H9 (cell line): ENCODE measurements around the gene NCBP2L. TPM values are rescaled to one million over a fixed set of nuclear protein-coding genes. Genes with fewer than 3 reads are reported as not detected.
A peak's percentile ranks its signal among the peaks of the same experiment; 100 is the strongest.

Experiments used
- DNase-seq: peaks from one replicate; pipeline ENCODE4 v3.0.0-alpha.2; 2017
- H2AFZ ChIP-seq: one replicate; pipeline ENCODE4 v1.6.1; 2013; ENCODE audit warnings: mild to moderate bottlenecking, low read length, control low read depth, moderate library complexity
- H2AK5ac ChIP-seq: 2 replicates; pipeline ENCODE4 v1.6.1; 2013; ENCODE audit warnings: low read length, control low read depth, mixed read lengths; ENCODE audit not compliant: insufficient read length
- H2BK120ac ChIP-seq: one replicate; pipeline ENCODE4 v1.6.1; 2013; ENCODE audit warnings: low read depth, mild to moderate bottlenecking, low read length, control low read depth, inconsistent platforms; ENCODE audit not compliant: poor library complexity, severe bottlenecking
- H2BK12ac ChIP-seq: 2 replicates; pipeline ENCODE4 v1.6.1; 2013; ENCODE audit warnings: low read length, control low read depth, mixed read lengths, low read depth; ENCODE audit not compliant: insufficient read length
- H2BK15ac ChIP-seq: 2 replicates; pipeline ENCODE4 v1.6.1; 2013; ENCODE audit warnings: low read depth, low read length, control low read depth
- H2BK20ac ChIP-seq: one replicate; pipeline ENCODE4 v1.6.1; 2013; ENCODE audit warnings: low read depth, mild to moderate bottlenecking, low read length, control low read depth, inconsistent platforms; ENCODE audit not compliant: poor library complexity, severe bottlenecking
- H2BK5ac ChIP-seq: 2 replicates; pipeline ENCODE4 v1.6.1; 2013; ENCODE audit warnings: low read length, control low read depth, mixed read lengths; ENCODE audit not compliant: insufficient read length
- H3K14ac ChIP-seq: 2 replicates; pipeline ENCODE4 v1.6.1; 2013; ENCODE audit warnings: low read length, control low read depth; ENCODE audit not compliant: insufficient read depth
- H3K18ac ChIP-seq: 2 replicates; pipeline ENCODE4 v1.6.1; 2013; ENCODE audit warnings: low read depth, mild to moderate bottlenecking, mixed read lengths, low read length, control low read depth; ENCODE audit not compliant: insufficient read length
- H3K23ac ChIP-seq: 2 replicates; pipeline ENCODE4 v1.6.1; 2013; ENCODE audit warnings: low read length, control low read depth, mixed read lengths, low read depth; ENCODE audit not compliant: insufficient read length
- H3K23me2 ChIP-seq: 2 replicates; pipeline ENCODE4 v1.6.1; 2013; ENCODE audit warnings: low read depth, mild to moderate bottlenecking, mixed read lengths, low read length, control low read depth; ENCODE audit not compliant: insufficient read length, poor library complexity, severe bottlenecking
- H3K27ac ChIP-seq: 2 replicates; pipeline ENCODE4 v1.5.1; 2013; ENCODE audit warnings: low read length, control low read depth, mixed read lengths, low read depth; ENCODE audit not compliant: insufficient read length
- H3K27me3 ChIP-seq: 2 replicates; pipeline ENCODE4 v1.6.1; 2013; ENCODE audit warnings: low read length, control low read depth, inconsistent platforms; ENCODE audit not compliant: insufficient read depth
- H3K4ac ChIP-seq: 2 replicates; pipeline ENCODE4 v1.6.1; 2013; ENCODE audit warnings: low read depth, mild to moderate bottlenecking, control low read depth, inconsistent platforms, low read length, moderate library complexity
- H3K4me1 ChIP-seq: 2 replicates; pipeline ENCODE4 v1.6.1; 2013; ENCODE audit warnings: low read length, control low read depth, inconsistent platforms; ENCODE audit not compliant: insufficient read depth
- H3K4me2 ChIP-seq: 2 replicates; pipeline ENCODE4 v1.6.1; 2013; ENCODE audit warnings: low read length, control low read depth, mixed read lengths; ENCODE audit not compliant: insufficient read length, insufficient read depth
- H3K56ac ChIP-seq: 2 replicates; pipeline ENCODE4 v1.6.1; 2013; ENCODE audit warnings: low read depth, mild to moderate bottlenecking, mixed read lengths, low read length, control low read depth; ENCODE audit not compliant: insufficient read length
- H3K79me1 ChIP-seq: 2 replicates; pipeline ENCODE4 v1.6.1; 2013; ENCODE audit warnings: low read depth, mild to moderate bottlenecking, moderate library complexity, low read length, control low read depth, inconsistent platforms; ENCODE audit not compliant: insufficient read depth, poor library complexity, severe bottlenecking
- H3K79me2 ChIP-seq: 2 replicates; pipeline ENCODE4 v1.6.1; 2013; ENCODE audit warnings: low read length, control low read depth, inconsistent platforms; ENCODE audit not compliant: insufficient read depth
- H3K9ac ChIP-seq: 2 replicates; pipeline ENCODE4 v1.6.1; 2013; ENCODE audit warnings: low read length, control low read depth, mixed read lengths; ENCODE audit not compliant: insufficient read length; ENCODE audit errors: extremely low read depth
- H3K9me3 ChIP-seq: one replicate; pipeline ENCODE4 v1.6.1; 2013; ENCODE audit warnings: low read depth, low read length, inconsistent platforms; ENCODE audit not compliant: control insufficient read depth
- H3T11ph ChIP-seq: one replicate; pipeline ENCODE4 v1.6.1; 2013; ENCODE audit warnings: mild to moderate bottlenecking, low read length, control low read depth, inconsistent platforms
- H4K20me1 ChIP-seq: one replicate; pipeline ENCODE4 v1.6.1; 2013; ENCODE audit not compliant: control insufficient read depth, insufficient read length, insufficient read depth
- H4K5ac ChIP-seq: 2 replicates; pipeline ENCODE4 v1.6.1; 2013; ENCODE audit warnings: low read depth, mild to moderate bottlenecking, mixed read lengths, low read length, control low read depth; ENCODE audit not compliant: insufficient read length
- H4K8ac ChIP-seq: replicated peaks from 2 replicates; pipeline ENCODE4 v1.6.1; 2013; ENCODE audit warnings: low read length, control low read depth, mixed read lengths, low read depth; ENCODE audit not compliant: insufficient read length
- H4K91ac ChIP-seq: 2 replicates; pipeline ENCODE4 v1.6.1; 2013; ENCODE audit warnings: low read depth, mild to moderate bottlenecking, moderate library complexity, mixed read lengths, low read length, control low read depth; ENCODE audit not compliant: insufficient read length
- H3K27ac Mint-ChIP-seq, 3 experiments: 2 replicates in 2 of 3; 3 replicates in 1 of 3; pipeline ENCODE4 v1.8.0; 2020 to 2021; ENCODE audit warnings: mixed read lengths in 3 of 3, mild to moderate bottlenecking in 1 of 3, moderate library complexity in 1 of 3
- H3K27me3 Mint-ChIP-seq: 2 replicates; pipeline ENCODE4 v1.8.0; 2021; ENCODE audit warnings: low read depth, mild to moderate bottlenecking, moderate library complexity, mixed read lengths
- H3K36me3 Mint-ChIP-seq, 3 experiments: 2 replicates in 2 of 3; 3 replicates in 1 of 3; pipeline ENCODE4 v1.8.0; 2020 to 2021; ENCODE audit warnings: low read depth in 3 of 3, mixed read lengths in 3 of 3; ENCODE audit not compliant: insufficient read depth in 1 of 3
- H3K4me1 Mint-ChIP-seq, 2 experiments: 2 replicates each; pipeline ENCODE4 v1.8.0; 2020; ENCODE audit warnings: mixed read lengths in 2 of 2
- H3K4me3 Mint-ChIP-seq, 2 experiments: 2 replicates in 1 of 2; 3 replicates in 1 of 2; pipeline ENCODE4 v1.8.0; 2020 to 2021; ENCODE audit warnings: mild to moderate bottlenecking in 2 of 2, mixed read lengths in 2 of 2, moderate library complexity in 1 of 2
- H3K9me3 Mint-ChIP-seq, 2 experiments: 2 replicates in 1 of 2; 3 replicates in 1 of 2; pipeline ENCODE4 v1.8.0; 2020; ENCODE audit warnings: mild to moderate bottlenecking in 2 of 2, mixed read lengths in 2 of 2, moderate library complexity in 1 of 2
- WGBS: extraction: QIAGEN DNeasy Blood & Tissue Kit; methylation state at CpG from one replicate; pipeline ENCODE4 v1.1.7; 2013; ENCODE audit warnings: missing lambda C conversion rate, low lambda C conversion rate, mixed read lengths; ENCODE audit not compliant: insufficient read length; ENCODE audit errors: extremely low coverage; 5-methylcytosine and 5-hydroxymethylcytosine counted together
- total RNA-seq: library from RNA; stranded (reverse); gene quantifications from 2 replicates; pipeline ENCODE4 v1.2.1, GENCODE V29; 2021
- TF ChIP-seq, protein P1 (sequence below): fragments of 200-600 bp; sonication (generic); conservative IDR thresholded peaks from 3 replicates; pipeline ENCODE4 v1.8.0; 2021; ENCODE audit warnings: antibody characterized with exemption, mild to moderate bottlenecking

NCBP2L gene
- total RNA-seq, 1 experiment from 2014 or later: not detected

GRCh38 chrX:107775000-107775733, 2.4 kb upstream of the NCBP2L start:
- peaks cover 0 to 29% of the 10 kb centered on the region in 2 experiments; a peak in 2 of 5 replicates for H3K9me3 Mint-ChIP-seq
- TF ChIP-seq, protein P1, sequence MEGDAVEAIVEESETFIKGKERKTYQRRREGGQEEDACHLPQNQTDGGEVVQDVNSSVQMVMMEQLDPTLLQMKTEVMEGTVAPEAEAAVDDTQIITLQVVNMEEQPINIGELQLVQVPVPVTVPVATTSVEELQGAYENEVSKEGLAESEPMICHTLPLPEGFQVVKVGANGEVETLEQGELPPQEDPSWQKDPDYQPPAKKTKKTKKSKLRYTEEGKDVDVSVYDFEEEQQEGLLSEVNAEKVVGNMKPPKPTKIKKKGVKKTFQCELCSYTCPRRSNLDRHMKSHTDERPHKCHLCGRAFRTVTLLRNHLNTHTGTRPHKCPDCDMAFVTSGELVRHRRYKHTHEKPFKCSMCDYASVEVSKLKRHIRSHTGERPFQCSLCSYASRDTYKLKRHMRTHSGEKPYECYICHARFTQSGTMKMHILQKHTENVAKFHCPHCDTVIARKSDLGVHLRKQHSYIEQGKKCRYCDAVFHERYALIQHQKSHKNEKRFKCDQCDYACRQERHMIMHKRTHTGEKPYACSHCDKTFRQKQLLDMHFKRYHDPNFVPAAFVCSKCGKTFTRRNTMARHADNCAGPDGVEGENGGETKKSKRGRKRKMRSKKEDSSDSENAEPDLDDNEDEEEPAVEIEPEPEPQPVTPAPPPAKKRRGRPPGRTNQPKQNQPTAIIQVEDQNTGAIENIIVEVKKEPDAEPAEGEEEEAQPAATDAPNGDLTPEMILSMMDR: 0 out of 3 replicates have a peak, but pooled peaks have one; percentile 24

More at GRCh38 chrX:107775000-107775733, 2.4 kb upstream of the NCBP2L start:
- Histone ChIP-seq H3K23ac (no peak overlapping the region), H3K4ac (no peak overlapping the region), H2AK5ac (no peak overlapping the region), H2BK5ac (no peak overlapping the region), H2BK15ac (no peak overlapping the region), H3K18ac (no peak overlapping the region), H3K27me3 (peaks cover 17% of the 10 kb centered on the region), H3K9ac (no peak overlapping the region), H2BK12ac (no peak overlapping the region), H2AFZ (no peak overlapping the region), H4K20me1 (no peaks in the 10 kb centered on the region), H3K79me1 (no peaks in the 10 kb centered on the region), H4K91ac (no peak overlapping the region), H2BK120ac (no peak overlapping the region), H3K79me2 (no peaks in the 10 kb centered on the region), H3K23me2 (peaks cover 7% of the 10 kb centered on the region), H3K14ac (no peak overlapping the region; the same call in 1 of the 2 replicates), H3T11ph (no peak overlapping the region), H4K8ac (no peak overlapping the region), H3K27ac (no peak overlapping the region), H3K9me3 (no peaks in the 10 kb centered on the region), H3K4me1 (peaks cover 6% of the 10 kb centered on the region; the same call in 1 of the 2 replicates), H3K4me2 (peak overlapping the region; percentile 56), H4K5ac (no peak overlapping the region), H3K56ac (no peak overlapping the region), H2BK20ac (no peak overlapping the region)
- DNase-seq: no peak
- no CpG with 5 or more reads among the region's 40 CpGs for WGBS
- peak overlapping the region; percentile 52 to 87 for H3K4me3 Mint-ChIP-seq
- H3K27ac Mint-ChIP-seq: no peak overlapping the region
- H3K4me1 Mint-ChIP-seq: peaks cover 16 to 31% of the 10 kb centered on the region in 2 experiments
- peaks cover 45% of the 10 kb centered on the region for H3K27me3 Mint-ChIP-seq
- H3K36me3 Mint-ChIP-seq: peaks cover 0 to 2% (median 0%) of the 10 kb centered on the region in 3 experiments; a peak in 1 of 7 replicates
